Stimulated activated CD8-positive, alpha-beta memory T cell treated with anti-CD3 and anti-CD28 coated beads, Interleukin-4, amount 100 ng/mL, for 24 hours (primary cell): ENCODE data around the gene PTRHD1.
"Not testable (repeated sequence)": the region's sequence is repeated elsewhere in the genome, so short reads cannot be mapped to it uniquely, and the experiment has no call there.

Experiments
- DNase-seq: peaks from one replicate; pipeline ENCODE4 v3.0.0-alpha.2; 2020; ENCODE audit warnings: low read depth

PTRHD1 gene

GRCh38 chr2:24809316-24810007, 16.3 kb upstream of the PTRHD1 start:
- DNase-seq, result no peak

GRCh38 chr2:24806661-24807036, 13.5 kb upstream of the PTRHD1 start:
- no peak for DNase-seq

GRCh38 chr2:24805811-24806660, 12.8 kb upstream of the PTRHD1 start:
- not testable (repeated sequence) for DNase-seq

- DNase-seq, result not testable (repeated sequence)
Observed at GRCh38 chr2:24800487-24800886, 7.3 kb upstream of the PTRHD1 start.

- no peak for DNase-seq
Observed at GRCh38 chr2:24797644-24798043, 4.5 kb upstream of the PTRHD1 start.

GRCh38 chr2:24793761-24794435, 707 bp upstream of the PTRHD1 start:
- DNase-seq, result no peak

- no peak for DNase-seq
Observed at GRCh38 chr2:24792542-24792873, 683 bp downstream of the PTRHD1 start.

GRCh38 chr2:24791452-24791851, 1.7 kb downstream of the PTRHD1 start:
- DNase-seq, result no peak

- no peak for DNase-seq
Observed at GRCh38 chr2:24788816-24789215, 4.4 kb downstream of the PTRHD1 start.

- DNase-seq, result no peak
Observed at GRCh38 chr2:24787532-24787931, 5.7 kb downstream of the PTRHD1 start.

- no peak for DNase-seq
Observed at GRCh38 chr2:24785671-24786321, 7.4 kb downstream of the PTRHD1 start.

GRCh38 chr2:24783641-24784040, 9.6 kb downstream of the PTRHD1 start:
- DNase-seq, result no peak

GRCh38 chr2:24779116-24779515, 14.1 kb downstream of the PTRHD1 start:
- no peak for DNase-seq

GRCh38 chr2:24774373-24774772, 18.8 kb downstream of the PTRHD1 start:
- DNase-seq, result no peak

GRCh38 chr2:24771764-24772586, 21.2 kb downstream of the PTRHD1 start:
- DNase-seq, result no peak

GRCh38 chr2:24771061-24771460, 22.1 kb downstream of the PTRHD1 start:
- DNase-seq, result no peak

- DNase-seq, result no peak
Observed at GRCh38 chr2:24768601-24769000, 24.6 kb downstream of the PTRHD1 start.

GRCh38 chr2:24768013-24768412, 25.2 kb downstream of the PTRHD1 start:
- DNase-seq, result no peak

GRCh38 chr2:24766609-24767008, 26.6 kb downstream of the PTRHD1 start:
- no peak for DNase-seq

- no peak for DNase-seq
Observed at GRCh38 chr2:24763843-24764242, 29.3 kb downstream of the PTRHD1 start.

- no peak for DNase-seq
Observed at GRCh38 chr2:24762518-24762917, 30.7 kb downstream of the PTRHD1 start.

- no peak for DNase-seq
Observed at GRCh38 chr2:24761866-24762265, 31.3 kb downstream of the PTRHD1 start.
